ENCODE data around the gene SLC35E3. TPM values are rescaled to one million over a fixed set of nuclear protein-coding genes. Genes with fewer than 3 reads are reported as not detected.
"Not testable (repeated sequence)": the region's sequence is repeated elsewhere in the genome, so short reads cannot be mapped to it uniquely, and the experiment has no call there.

Gene SLC35E3
- total and polyA plus RNA-seq, 5 experiments from 2014 or later = 10.9 to 12.8 (median 12.0) TPM

DNA sequence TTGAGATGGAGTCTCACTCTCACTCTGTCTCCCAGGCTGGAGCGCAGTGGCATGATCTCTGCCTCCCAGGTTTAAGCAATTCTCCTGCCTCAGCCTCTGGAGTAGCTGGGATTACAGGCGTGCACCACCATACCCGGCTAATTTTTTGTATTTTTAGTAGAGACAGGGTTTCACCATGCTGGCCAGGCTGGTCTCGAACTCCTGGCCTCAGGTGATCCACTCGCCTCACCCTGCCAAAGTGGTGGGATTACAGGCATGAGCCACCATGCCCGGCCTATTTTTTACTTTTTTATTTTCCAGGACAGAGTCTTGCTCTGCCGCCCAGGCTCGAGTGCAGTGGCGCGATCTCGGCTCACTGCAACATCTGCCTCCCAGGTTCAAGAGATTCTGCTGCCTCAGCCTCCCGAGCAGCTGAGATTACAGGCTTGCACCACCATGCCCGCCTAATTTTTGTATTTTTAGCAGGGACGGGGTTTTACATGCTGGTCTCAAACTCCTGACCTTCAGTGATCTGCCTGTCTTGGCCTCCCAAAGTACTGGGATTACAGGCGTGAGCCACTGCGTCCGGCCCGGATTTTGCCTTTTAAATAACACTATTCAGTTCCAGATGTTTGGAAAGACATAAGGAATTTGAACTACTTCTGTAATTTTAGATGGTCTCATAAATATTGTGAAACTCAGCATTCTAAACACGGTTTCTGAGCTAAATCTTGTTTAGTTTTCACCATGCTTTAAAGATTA lies 57.1 kb downstream of the SLC35E3 start:
- POLR2A ChIA-PET = interaction anchor here (1.1 kb wide), 1 partner anchor 12 kb away, joined by 8 read pairs; no protein-coding TSS in a partner anchor
- not testable (repeated sequence) for H3K27me3 Mint-ChIP-seq, H3K36me3 Mint-ChIP-seq, H3K4me1 Mint-ChIP-seq, DNase-seq, ATAC-seq, H3K27ac Mint-ChIP-seq, H3K9me3 Mint-ChIP-seq, H3K4me3 Mint-ChIP-seq

DNA sequence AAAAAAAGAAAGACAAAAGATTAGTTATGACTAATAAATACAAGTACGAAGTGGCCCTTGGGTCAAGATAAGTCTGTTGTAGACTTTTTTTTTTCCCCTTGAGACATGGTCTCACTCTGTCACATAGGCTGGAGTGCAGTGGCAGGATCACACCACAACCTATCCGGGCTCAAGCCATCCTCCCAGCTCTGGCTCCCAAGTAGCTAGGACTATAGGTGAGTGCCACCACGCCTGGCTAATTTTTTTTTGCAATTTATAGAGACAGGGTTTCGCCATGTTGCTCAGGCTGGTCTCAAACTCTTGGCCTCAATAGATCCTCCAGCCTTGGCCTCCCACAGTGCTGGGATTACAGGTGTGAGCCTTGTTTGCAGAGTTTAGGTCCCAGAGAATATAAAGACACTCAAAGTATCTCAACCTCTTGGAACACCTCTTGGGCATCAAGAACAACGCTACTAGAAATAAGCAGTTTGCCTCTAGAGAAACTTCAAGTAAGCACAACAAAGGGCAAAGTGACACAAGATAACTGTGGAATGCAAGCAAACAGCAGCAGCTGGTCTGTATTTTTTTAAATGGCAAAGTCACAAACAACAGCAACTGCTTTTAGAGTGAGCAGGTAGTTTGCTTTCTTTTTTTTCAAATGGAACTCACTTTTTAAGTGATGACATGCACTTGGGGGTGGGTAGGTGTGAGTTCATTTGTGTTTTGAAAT lies 58.1 kb downstream of the SLC35E3 start:
- no peak for ATAC-seq
- POLR2A ChIA-PET = interaction anchor here (1.1 kb wide), 1 partner anchor 11 kb away, joined by 8 read pairs; no protein-coding TSS in a partner anchor
- H3K4me3 Mint-ChIP-seq = no peak overlapping the region

DNA sequence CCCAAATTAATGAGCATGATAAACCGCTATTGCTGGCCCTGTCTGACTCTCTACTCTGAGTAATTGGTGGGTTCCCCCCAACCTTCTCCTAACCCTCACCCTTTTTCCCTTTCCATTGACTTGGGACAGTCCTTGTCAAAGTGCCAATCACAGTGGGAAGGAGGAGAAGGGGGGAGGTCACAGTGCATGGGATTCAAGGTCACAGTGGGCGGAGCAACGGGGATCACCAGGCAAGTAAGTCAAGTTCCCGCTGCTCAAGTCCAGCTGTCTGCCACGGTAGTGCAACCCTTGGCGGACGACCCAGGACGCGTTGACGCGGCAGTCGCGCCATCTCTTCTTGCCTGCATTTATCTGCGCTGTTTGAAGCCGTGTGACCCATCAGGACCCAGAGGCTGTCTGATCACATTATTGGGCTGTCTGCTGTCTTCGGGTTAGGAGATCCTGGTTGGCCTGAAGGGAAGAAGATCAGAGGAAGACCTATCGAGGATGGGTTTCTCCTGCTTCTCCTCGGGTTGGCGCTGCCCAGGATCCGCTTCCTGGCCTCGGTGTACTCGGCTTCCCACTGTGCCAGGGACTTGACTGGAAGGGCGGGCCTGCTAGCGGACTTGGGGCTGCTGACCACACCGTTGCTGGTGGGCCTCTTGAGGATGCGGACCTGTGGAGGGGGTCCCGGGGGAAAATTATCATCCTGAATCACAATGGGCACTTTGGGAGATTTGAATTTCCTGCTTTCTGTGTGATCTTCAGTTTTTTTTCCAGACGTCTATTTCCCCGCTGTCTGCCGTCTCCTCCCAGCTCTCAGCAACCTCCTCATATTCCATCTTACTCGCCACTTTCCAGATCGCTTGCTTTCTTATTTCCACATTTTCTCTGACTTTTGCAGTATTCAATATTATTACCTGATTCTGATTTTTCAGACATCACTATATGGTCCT lies 58.9 kb downstream of the SLC35E3 start:
- Mint-ChIP-seq H3K4me1 (peaks cover 5 to 20% (median 12%) of the 10 kb centered on the region in 4 donors), H3K4me3 (no peak overlapping the region), H3K36me3 (peaks cover 3 to 5% (median 5%) of the 10 kb centered on the region in 3 donors), H3K27me3 (no peaks in the 10 kb centered on the region), H3K9me3 (no peaks in the 10 kb centered on the region), H3K27ac (peak overlapping the region in 4 of 10 donors; percentile 7 to 53 (median 44))
- ATAC-seq = no peak
- no peak for DNase-seq
- POLR2A ChIA-PET = interaction anchor here (0.6 to 1.0 kb wide), 2 partner anchors 58 to 59 kb away, joined by 3 to 5 read pairs; partner anchors contain the start of gene SLC35E3

More for the DNA sequence above, 58.1 kb downstream of the SLC35E3 start:
- Mint-ChIP-seq H3K4me1 (peaks cover 5 to 13% (median 9%) of the 10 kb centered on the region in 4 donors), H3K36me3 (peaks cover 0 to 4% (median 0%) of the 10 kb centered on the region in 3 donors), H3K27me3 (no peaks in the 10 kb centered on the region), H3K27ac (peak overlapping the region in 1 of 10 donors; percentile 53), H3K9me3 (no peaks in the 10 kb centered on the region)
- DNase-seq = no peak

DNA sequence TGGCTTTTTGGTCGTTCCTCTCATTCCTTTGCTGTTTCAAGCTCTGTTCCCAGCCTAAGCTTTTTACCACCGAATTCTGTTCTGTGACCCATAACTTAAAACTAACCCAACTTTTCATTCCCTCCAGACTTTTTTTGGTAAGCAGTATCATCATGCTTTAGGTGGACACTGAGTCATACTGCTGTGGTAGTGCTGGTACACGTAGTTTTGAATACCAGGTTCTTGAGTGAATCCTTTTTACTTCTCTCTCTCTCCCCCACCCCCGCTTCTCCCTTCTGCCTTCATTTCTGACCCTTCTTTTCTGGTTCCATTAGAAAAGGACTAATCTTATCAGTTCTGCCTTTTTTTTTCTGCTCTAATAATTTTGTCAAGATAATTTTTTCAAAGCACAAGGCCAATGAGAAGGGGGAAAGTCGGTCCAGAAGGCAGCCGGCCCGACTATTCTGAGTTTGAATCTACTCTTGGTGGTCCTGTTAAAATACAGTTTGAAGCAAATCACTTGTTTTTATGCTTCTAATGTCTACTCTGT lies 59.7 kb downstream of the SLC35E3 start:
- no peak for DNase-seq
- Mint-ChIP-seq H3K36me3 (peaks cover 4 to 9% (median 5%) of the 10 kb centered on the region in 3 donors), H3K4me3 (no peak overlapping the region), H3K27me3 (no peaks in the 10 kb centered on the region), H3K27ac (peak overlapping the region in 5 of 10 donors; percentile 44 to 98 (median 94)), H3K4me1 (peaks cover 5 to 21% (median 12%) of the 10 kb centered on the region in 4 donors), H3K9me3 (no peaks in the 10 kb centered on the region)
- POLR2A ChIA-PET = interaction anchor here (1.0 kb wide), 1 partner anchor 60 kb away, joined by 3 read pairs; the partner anchor contains the start of gene SLC35E3
- no peak for ATAC-seq

DNA sequence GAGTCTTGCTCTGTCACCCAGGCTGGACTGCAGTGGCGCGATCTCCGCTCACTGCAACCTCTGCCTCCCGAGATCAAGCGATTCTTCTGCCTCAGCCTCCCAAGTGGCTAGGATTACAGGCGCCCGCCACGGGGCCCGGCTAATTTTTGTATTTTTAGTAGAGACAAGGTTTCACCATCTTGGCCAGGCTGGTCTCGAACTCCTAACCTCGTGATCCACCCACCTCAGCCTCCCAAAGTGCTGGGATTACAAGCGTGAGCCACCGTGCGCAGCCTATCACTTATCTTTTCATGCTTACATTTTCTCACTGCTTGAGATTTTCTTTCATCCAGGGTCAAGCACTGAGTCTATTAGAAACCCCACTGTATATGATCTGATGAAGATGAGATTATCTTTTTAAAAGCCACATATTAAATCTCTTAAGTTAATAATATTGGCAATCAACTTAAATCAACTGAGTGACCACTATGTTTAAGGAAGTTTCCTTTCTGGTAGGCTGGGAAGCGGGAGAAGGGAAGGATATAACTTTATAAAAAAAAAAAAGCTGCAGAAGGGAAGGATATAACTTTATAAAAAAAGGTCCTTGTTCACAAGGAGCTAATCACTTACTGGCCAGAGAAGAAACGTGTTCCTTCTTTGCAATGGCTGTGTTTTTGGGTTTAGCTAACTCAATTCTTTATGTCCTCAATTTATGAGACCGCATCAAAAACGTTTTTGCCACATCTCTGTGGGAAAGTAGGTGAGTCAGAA lies 60.7 kb downstream of the SLC35E3 start:
- H3K4me1 Mint-ChIP-seq = peaks cover 6 to 27% (median 17%) of the 10 kb centered on the region in 4 donors
- peaks cover 4 to 19% (median 5%) of the 10 kb centered on the region in 3 donors for H3K36me3 Mint-ChIP-seq
- POLR2A ChIA-PET = interaction anchor here (0.8 to 3.3 kb wide), 13 partner anchors 9 to 1538 kb away, joined by 3 to 57 read pairs (median 7); partner anchors contain the start of genes CAND1, MDM1, NUP107 and RAP1B
- no peaks in the 10 kb centered on the region for H3K27me3 Mint-ChIP-seq
- no peaks in the 10 kb centered on the region for H3K9me3 Mint-ChIP-seq
- peak overlapping the region; percentile 49 to 97 (median 94) for H3K4me3 Mint-ChIP-seq
- H3K27ac Mint-ChIP-seq = peak overlapping the region in 9 of 10 donors; percentile 94 to 99 (median 97)
- no peak for ATAC-seq
- no peak for DNase-seq

DNA sequence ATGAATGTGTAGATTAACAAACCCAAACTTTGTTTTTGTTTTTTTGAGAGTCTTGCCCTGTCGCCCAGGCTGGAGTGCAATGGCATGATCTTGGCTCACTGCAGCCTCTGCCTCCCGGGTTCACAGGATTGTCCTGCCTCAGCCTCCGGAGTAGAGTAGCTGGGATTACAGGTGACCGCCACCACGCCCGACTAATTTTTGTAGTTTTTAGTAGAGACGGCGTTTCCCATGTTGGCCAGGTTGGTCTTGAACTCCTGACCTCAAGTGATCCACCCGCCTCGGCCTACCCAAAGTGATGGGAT lies 61.2 kb downstream of the SLC35E3 start:
- H3K27me3 Mint-ChIP-seq, DNase-seq, H3K9me3 Mint-ChIP-seq, ATAC-seq: not testable (repeated sequence)
- Mint-ChIP-seq H3K4me3 (peak overlapping the region; percentile 89 to 97 (median 94)), H3K27ac (peak overlapping the region; percentile 94 to 99 (median 98)), H3K4me1 (peaks cover 6 to 30% (median 18%) of the 10 kb centered on the region in 4 donors), H3K36me3 (peaks cover 5 to 23% (median 5%) of the 10 kb centered on the region in 3 donors)
- POLR2A ChIA-PET = interaction anchor here (0.7 to 3.3 kb wide), 23 partner anchors 8 to 1538 kb away, joined by 3 to 57 read pairs (median 5); partner anchors contain the start of genes CAND1, MDM1, NUP107 and RAP1B

DNA sequence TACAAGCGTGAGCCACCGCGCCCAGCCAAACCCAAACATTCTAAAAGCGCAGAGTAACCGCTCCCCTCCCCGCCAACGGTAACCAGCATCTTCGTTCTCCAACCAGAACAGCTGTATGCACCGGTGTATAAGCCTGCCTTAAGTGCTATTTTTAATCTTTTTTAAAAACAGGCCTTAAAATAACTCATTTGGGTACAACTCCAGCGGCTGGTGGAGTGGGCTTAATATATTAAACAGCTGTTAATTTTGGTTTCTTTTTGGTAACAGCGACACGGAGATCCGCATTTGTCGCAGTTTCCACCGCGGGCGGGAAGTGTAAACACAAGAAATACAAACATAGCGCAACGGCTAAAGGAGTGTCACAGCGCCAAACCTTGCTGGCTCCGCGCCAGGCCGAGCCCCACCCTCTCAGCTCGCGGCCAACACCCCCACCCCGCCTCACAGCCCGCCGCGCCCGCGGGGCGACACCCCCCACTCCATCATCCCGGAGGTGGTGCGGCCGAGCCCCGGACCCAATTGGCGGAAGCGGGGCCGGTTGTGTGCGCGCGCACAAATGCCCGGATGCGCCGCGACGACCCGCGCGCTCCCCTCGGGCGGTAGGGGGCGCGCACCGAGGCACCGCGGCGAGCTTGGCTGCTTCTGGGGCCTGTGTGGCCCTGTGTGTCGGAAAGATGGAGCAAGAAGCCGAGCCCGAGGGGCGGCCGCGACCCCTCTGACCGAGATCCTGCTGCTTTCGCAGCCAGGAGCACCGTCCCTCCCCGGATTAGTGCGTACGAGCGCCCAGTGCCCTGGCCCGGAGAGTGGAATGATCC lies 61.8 kb downstream of the SLC35E3 start, which contains the start of gene MDM2:
MDM2 (plus strand) TSS at position 602 of the 812 bp plus-strand sequence. CDS start 301 bp downstream, outside the sequence.
- POLR2A ChIA-PET = interaction anchor here (0.6 to 3.3 kb wide), 26 partner anchors 8 to 1539 kb away, joined by 3 to 57 read pairs (median 5); partner anchors contain the start of genes CAND1, MDM1, NUP107 and RAP1B
- no peaks in the 10 kb centered on the region for H3K27me3 Mint-ChIP-seq
- no peaks in the 10 kb centered on the region for H3K9me3 Mint-ChIP-seq
- DNase-seq (peak; percentile 94 to 98 (median 97)), ATAC-seq (peak; percentile 87 to 91)
- peak within 1 kb of the TSS; percentile 89 to 97 (median 94) for H3K4me3 Mint-ChIP-seq
- peak within 1 kb of the TSS; percentile 94 to 99 (median 98) for H3K27ac Mint-ChIP-seq
- peaks cover 7 to 36% (median 22%) of the 10 kb centered on the region in 4 donors for H3K4me1 Mint-ChIP-seq
- peaks cover 5 to 28% (median 6%) of the 10 kb centered on the region in 3 donors for H3K36me3 Mint-ChIP-seq

DNA sequence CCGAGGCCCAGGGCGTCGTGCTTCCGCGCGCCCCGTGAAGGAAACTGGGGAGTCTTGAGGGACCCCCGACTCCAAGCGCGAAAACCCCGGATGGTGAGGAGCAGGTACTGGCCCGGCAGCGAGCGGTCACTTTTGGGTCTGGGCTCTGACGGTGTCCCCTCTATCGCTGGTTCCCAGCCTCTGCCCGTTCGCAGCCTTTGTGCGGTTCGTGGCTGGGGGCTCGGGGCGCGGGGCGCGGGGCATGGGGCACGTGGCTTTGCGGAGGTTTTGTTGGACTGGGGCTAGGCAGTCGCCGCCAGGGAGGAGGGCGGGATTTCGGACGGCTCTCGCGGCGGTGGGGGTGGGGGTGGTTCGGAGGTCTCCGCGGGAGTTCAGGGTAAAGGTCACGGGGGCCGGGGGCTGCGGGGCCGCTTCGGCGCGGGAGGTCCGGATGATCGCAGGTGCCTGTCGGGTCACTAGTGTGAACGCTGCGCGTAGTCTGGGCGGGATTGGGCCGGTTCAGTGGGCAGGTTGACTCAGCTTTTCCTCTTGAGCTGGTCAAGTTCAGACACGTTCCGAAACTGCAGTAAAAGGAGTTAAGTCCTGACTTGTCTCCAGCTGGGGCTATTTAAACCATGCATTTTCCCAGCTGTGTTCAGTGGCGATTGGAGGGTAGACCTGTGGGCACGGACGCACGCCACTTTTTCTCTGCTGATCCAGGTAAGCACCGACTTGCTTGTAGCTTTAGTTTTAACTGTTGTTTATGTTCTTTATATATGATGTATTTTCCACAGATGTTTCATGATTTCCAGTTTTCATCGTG lies 62.6 kb downstream of the SLC35E3 start:
- ATAC-seq (peak; percentile 24 to 46), DNase-seq (peak in 9 of 10 donors; percentile 5 to 67 (median 27))
- peaks cover 10 to 43% (median 30%) of the 10 kb centered on the region in 4 donors for H3K4me1 Mint-ChIP-seq
- POLR2A ChIA-PET = interaction anchor here (0.8 to 3.3 kb wide), 19 partner anchors 9 to 1540 kb away, joined by 3 to 57 read pairs (median 6); partner anchors contain the start of genes CAND1, NUP107, RAP1B and SLC35E3
- peaks cover 5 to 36% (median 6%) of the 10 kb centered on the region in 3 donors for H3K36me3 Mint-ChIP-seq
- H3K9me3 Mint-ChIP-seq = no peaks in the 10 kb centered on the region
- H3K27ac Mint-ChIP-seq = peak overlapping the region; percentile 94 to 99 (median 98)
- H3K27me3 Mint-ChIP-seq = no peaks in the 10 kb centered on the region
- peak overlapping the region; percentile 89 to 97 (median 94) for H3K4me3 Mint-ChIP-seq

DNA sequence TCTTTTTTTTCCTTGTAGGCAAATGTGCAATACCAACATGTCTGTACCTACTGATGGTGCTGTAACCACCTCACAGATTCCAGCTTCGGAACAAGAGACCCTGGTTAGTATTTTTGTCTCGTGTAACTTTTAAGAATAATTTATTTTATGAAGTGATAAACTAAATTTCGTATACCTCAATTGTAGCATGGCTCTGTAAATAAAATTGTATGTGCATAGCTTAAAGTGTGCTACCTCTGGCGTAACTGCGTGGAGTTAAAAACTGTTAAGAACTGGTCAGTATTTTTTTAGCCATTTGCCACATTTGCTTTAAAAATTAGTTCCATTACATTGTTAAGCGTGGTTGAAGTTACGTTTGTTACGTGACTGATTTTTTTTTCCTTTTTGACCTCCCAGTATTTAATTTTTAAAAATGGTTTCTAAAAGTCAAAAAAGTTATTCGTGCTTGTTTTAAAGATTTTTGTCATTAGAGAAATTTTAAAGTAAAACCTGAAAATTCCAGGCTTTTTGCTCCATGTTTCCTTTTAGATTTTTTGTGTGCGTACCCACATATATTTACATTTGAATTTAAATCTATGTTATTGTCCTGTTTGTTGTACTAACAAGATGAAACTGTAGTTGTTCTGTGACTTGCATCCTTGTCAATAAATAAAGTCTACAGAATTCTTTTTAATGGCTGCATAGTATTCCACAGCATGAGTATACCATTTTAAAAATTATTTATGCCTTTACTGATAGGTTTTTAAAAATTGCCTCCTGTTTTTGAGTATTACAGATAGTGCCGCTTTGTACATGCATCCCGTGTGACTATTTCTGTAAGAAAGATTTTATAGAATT lies 63.4 kb downstream of the SLC35E3 start:
- H3K4me1 Mint-ChIP-seq = peaks cover 10 to 49% (median 35%) of the 10 kb centered on the region in 4 donors
- ATAC-seq (no peak), DNase-seq (no peak)
- H3K27me3 Mint-ChIP-seq = no peaks in the 10 kb centered on the region
- no peaks in the 10 kb centered on the region for H3K9me3 Mint-ChIP-seq
- peak overlapping the region; percentile 89 to 97 (median 94) for H3K4me3 Mint-ChIP-seq
- peaks cover 5 to 43% (median 6%) of the 10 kb centered on the region in 3 donors for H3K36me3 Mint-ChIP-seq
- POLR2A ChIA-PET = interaction anchor here (1.1 to 3.3 kb wide), 4 partner anchors 10 to 1540 kb away, joined by 4 to 57 read pairs (median 10); partner anchors contain the start of genes CAND1 and SLC35E3
- peak overlapping the region; percentile 94 to 99 (median 98) for H3K27ac Mint-ChIP-seq
